Stimulated activated CD8-positive, alpha-beta memory T cell treated with anti-CD3 and anti-CD28 coated beads, Interleukin-15, amount 100 ng/mL, for 24 hours (primary cell): ENCODE data around the gene SIAH3.

Experiments used
- DNase-seq: peaks from one replicate; pipeline ENCODE4 v3.0.0-alpha.2; 2020; ENCODE audit warnings: low read depth

SIAH3 gene

GRCh38 chr13:45861322-45861721, 9.8 kb upstream of the SIAH3 start:
- no peak for DNase-seq

DNA sequence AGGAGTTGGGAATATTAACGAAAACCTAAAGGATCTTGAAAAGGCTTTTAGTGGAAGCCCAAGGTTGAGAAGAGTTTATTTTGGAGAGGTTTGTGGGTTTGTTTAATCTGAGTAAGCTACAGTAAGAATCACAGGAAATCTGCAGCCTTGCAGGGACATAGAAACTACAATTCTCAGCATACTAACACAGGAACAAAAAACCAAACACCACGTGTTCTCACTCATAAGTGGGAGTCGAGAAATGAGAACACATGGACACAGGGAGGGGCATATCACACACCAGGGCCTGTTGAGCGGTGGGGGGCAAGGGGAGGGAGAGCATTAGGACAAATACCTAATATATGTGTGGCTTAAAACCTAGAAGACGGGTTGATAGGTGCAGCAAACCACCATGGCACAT, 8.7 kb upstream of the SIAH3 start:
- DNase-seq: no peak

GRCh38 chr13:45859705-45860104, 8.2 kb upstream of the SIAH3 start:
- DNase-seq: no peak

GRCh38 chr13:45852494-45852893, 941 bp upstream of the SIAH3 start:
- DNase-seq: no peak

DNA sequence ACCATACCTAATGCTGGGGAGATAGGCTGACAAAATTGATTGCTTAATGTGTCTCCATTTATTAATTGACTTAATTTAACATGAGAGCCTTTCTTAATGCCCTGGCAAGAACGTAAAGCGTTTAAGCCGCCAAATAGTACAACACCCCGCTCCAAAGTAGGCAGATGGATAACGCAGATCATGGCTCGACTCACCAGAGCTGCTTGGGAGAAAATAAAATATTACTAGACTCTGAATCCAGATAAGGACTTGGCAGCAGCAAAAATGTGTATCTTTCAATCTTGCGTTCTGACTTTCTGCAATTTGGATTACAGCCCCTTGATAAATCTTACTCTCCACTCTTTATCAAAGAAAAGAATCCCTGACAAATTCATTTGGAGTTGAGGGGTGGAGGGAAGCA, 403 bp upstream of the SIAH3 start:
- no peak for DNase-seq

DNA sequence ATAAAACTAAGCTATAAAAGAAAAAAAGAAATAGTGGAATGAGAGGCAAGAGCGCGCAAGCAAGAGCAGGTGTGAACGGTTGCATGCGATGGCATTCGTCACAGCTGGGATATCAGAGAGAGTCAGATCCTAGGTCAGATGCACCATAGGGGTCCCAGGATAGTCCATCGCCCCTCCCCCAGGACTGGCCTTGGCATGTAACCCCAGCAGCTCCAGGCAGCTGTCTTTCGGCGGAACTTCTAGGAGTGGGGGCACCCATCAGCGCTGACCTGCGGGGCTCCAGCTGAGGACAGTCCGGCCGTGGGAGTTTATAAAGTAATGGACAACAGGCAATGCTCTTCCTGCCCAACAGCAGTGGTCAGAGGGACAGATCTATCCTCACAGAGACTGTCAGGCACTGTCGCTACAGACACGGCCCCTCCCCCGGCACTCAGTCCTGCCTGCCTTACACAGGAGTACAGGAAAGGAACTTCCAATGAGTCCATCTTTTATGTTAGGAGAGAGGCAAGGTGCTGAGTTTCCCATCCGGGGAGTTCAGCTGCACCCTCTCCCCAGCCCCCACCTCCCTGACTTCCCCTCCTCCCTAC, 1.4 kb downstream of the SIAH3 start:
- DNase-seq: no peak

GRCh38 chr13:45849408-45849807, 2.1 kb downstream of the SIAH3 start:
- no peak for DNase-seq

GRCh38 chr13:45847554-45848224, 3.9 kb downstream of the SIAH3 start:
- DNase-seq: no peak

DNA sequence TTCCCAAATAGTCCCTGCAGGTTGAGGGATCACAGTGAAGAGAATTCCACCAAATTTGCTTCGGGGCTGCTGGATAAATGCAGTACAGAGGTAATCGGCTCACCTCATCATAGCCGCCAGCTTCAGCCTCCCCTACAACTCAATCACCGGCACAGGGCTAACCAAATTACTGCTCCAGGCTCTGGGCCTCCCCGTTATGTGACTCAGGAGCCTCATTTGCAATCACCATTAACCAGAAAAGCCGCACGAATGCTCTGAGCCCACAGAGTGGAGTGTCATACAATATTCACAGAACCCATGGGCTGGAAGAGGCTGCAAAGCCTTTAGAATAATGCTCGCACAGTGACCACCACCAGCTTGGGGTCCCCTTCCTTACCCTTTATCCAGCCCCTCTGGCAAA, 4.9 kb downstream of the SIAH3 start:
- DNase-seq: no peak

DNA sequence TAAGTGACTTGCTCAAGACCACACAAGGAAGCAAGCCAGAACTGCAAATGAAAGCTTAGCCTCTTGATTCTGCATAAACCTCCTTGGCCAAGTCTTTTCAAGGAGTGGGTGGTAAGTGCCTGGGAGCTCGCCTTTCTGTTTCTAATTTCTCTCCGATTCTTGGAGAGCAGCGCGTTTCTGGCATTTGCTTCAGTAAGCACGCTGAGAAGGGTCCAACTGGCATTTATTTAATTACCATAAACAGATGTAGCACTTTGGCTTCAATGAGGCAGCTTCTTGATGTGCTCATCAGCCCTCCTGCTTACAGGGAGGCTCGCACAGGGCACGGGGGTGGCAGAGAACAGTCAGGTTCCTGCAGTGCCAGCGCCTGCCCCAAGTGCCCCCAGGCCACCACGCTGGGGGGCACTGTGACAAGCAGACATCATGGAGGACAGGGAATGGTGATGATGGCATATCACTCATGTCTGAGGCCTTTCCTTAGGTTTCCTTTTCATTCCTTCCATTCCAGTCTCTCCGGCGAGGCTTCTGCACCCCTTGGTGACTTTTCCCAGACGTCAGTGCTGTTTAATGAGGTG, 13.3 kb downstream of the SIAH3 start:
- DNase-seq: no peak

- DNase-seq: no peak
These were observed 14.4 kb downstream of the SIAH3 start for GRCh38 chr13:45837111-45837510.

GRCh38 chr13:45834411-45834994, 17.1 kb downstream of the SIAH3 start:
- no peak for DNase-seq

GRCh38 chr13:45833663-45834375, 17.7 kb downstream of the SIAH3 start:
- no peak for DNase-seq

DNA sequence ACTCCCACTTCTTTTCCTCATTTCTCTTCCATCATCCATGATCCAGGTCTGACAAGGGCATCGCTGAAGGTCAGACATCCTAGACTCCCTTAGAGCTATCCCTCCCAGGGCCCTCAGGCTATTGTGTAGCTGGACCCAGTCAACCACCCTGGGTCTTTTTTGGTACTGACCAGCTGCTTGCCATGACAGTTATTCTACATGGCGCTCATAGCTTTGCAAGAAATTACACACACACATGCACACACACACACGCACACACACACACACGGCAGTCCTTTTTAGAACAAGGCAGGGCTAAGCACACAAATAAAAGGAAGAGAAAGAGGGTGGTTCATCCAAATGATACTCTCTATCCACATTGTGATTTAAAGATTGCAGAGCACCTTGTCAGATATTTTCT, 18.3 kb downstream of the SIAH3 start:
- DNase-seq: no peak

GRCh38 chr13:45831851-45832250, 19.7 kb downstream of the SIAH3 start:
- DNase-seq: no peak

DNA sequence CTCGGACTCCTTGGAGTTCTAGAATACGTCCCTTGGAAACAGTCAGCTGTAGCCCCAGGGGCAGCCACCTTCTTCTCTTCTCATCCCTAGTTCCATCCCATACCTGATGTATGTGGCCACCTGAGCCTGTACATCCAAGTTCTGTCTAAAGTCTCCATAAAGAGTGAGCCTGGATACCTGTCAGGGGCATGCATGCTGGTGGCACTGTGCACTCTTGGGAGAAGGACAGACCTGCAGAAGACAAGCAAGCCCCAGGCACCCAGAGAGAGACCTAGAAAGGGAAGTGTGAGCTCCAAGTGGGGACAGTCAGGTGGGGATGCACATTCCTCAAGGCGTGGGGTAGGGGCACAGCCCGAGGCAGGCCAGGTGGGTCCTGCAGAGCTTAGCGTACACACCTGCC, 21.4 kb downstream of the SIAH3 start:
- DNase-seq: no peak

- no peak for DNase-seq
These were observed 23.1 kb downstream of the SIAH3 start for GRCh38 chr13:45828256-45828968.

DNA sequence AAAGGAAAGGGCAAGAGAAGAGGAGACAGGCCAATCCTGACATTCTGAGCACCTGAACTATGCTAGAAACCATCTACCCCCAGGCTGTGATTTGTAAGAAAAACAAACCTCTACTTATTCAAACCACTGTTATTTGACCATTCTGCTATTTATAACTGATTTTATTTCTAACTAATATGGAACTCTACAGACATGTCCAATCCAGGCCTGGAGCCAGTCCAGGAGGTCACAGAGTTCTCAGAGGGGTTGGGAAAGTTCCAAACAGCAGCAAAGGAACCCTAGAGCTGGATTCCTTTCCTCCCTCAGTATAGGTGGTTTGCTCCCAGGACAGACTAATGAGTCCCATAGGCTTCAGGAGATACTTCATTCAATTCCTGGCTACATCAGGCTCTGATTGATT, 24.2 kb downstream of the SIAH3 start:
- no peak for DNase-seq

- no peak for DNase-seq
These were observed 24.8 kb downstream of the SIAH3 start for GRCh38 chr13:45826731-45827130.

DNA sequence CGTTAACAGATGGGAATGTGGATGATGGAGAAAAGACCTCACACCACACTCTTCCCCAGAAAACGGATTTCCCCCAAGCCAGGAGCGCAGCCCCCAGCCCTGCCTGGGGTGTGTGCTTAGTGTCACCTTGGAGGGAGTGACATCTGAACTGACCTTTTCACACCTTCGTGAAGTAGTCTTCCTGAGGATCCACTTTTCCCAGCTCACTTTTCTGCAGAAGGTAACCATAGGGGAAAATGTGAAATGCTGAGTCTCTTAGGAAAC, 26.2 kb downstream of the SIAH3 start:
- DNase-seq: no peak

GRCh38 chr13:45823583-45823982, 28.0 kb downstream of the SIAH3 start:
- DNase-seq: no peak

DNA sequence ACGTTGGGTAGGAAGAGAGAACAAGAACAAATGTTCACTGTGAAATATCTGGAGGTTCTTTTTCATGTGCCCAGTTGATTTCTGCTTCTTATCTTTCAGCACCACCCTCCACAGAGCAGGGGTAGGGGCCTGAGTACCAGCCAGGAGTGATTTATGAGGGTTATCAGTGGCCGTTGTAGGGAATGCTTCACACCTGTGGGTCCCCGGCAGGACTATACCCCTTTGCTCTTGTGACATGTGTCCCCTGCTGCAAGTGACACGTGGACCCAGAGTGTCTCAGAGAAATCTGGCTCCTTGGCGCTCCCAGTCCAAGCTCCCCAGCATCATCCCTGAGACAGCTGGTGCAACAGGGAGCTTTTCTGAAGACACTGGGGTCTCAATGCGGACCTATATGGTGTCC, 29.7 kb downstream of the SIAH3 start:
- DNase-seq: no peak
